MCF 10A (cell line): Measurements from ENCODE around the gene AVEN. TPM values are rescaled to one million over a fixed set of nuclear protein-coding genes. Genes with fewer than 3 reads are reported as not detected.
A peak's percentile ranks its signal among the peaks of the same experiment; 100 is the strongest.

Experiments used
- BruUV-seq: library from RNA; stranded (reverse); fragments of 400-500 nt; replicated peaks from 2 replicates; lab custom pipeline; 2021; lab: Mats Ljungman, UMichigan
- CTCF ChIA-PET: fragments of 300-600 bp; sonication (Branson Sonifier 250); formaldehyde crosslinking; extraction: SDS; loops from one replicate; lab custom pipeline; 2021; ENCODE audit warnings: antibody characterized with exemption, inconsistent platforms; lab: Yijun Ruan, JAX
- POLR2A ChIA-PET: fragments of 300-600, 350-650 bp; sonication (Branson Sonifier 250); formaldehyde crosslinking; extraction: SDS; loops from one replicate; lab custom pipeline; 2020; ENCODE audit warnings: antibody characterized with exemption, inconsistent platforms; lab: Yijun Ruan, JAX
- DNase-seq: peaks from one replicate; pipeline ENCODE4 v3.0.0-alpha.2; 2018; ENCODE audit not compliant: unreplicated experiment
- H3K27ac Mint-ChIP-seq: one replicate; pipeline ENCODE4 v1.8.0; 2022; ENCODE audit warnings: mild to moderate bottlenecking, low read depth, mixed read lengths; ENCODE audit not compliant: unreplicated experiment
- H3K27me3 Mint-ChIP-seq: one replicate; pipeline ENCODE4 v1.8.0; 2022; ENCODE audit warnings: mixed read lengths; ENCODE audit not compliant: insufficient read depth, unreplicated experiment
- H3K36me3 Mint-ChIP-seq: one replicate; pipeline ENCODE4 v1.8.0; 2022; ENCODE audit warnings: mild to moderate bottlenecking, moderate library complexity, mixed read lengths; ENCODE audit not compliant: insufficient read depth, unreplicated experiment
- H3K4me1 Mint-ChIP-seq: one replicate; pipeline ENCODE4 v1.8.0; 2022; ENCODE audit warnings: mixed read lengths; ENCODE audit not compliant: insufficient read depth, unreplicated experiment
- H3K4me3 Mint-ChIP-seq: one replicate; pipeline ENCODE4 v1.8.0; 2022; ENCODE audit warnings: mild to moderate bottlenecking, moderate library complexity, mixed read lengths; ENCODE audit not compliant: unreplicated experiment
- H3K9me3 Mint-ChIP-seq: one replicate; pipeline ENCODE4 v1.8.0; 2022; ENCODE audit warnings: mixed read lengths; ENCODE audit not compliant: unreplicated experiment
- intact Hi-C: fragments of 100-400 bp; cut with micrococcal nuclease; formaldehyde crosslinking; loops from 2 replicates; pipeline ENCODE4 v1.14.1; 2022
- total RNA-seq: library from RNA; stranded (reverse); gene quantifications from 2 replicates; pipeline ENCODE4 v1.2.3, GENCODE V29; 2022
- TF ChIP-seq, protein P1 (sequence below): fragments of 200-600 bp; IDR thresholded peaks from one replicate; pipeline ENCODE4 v1.8.0; 2022; ENCODE audit warnings: antibody characterized with exemption, mild to moderate bottlenecking; ENCODE audit not compliant: unreplicated experiment

The AVEN gene
- total RNA-seq, 1 experiment from 2014 or later: 42.4 TPM

DNA sequence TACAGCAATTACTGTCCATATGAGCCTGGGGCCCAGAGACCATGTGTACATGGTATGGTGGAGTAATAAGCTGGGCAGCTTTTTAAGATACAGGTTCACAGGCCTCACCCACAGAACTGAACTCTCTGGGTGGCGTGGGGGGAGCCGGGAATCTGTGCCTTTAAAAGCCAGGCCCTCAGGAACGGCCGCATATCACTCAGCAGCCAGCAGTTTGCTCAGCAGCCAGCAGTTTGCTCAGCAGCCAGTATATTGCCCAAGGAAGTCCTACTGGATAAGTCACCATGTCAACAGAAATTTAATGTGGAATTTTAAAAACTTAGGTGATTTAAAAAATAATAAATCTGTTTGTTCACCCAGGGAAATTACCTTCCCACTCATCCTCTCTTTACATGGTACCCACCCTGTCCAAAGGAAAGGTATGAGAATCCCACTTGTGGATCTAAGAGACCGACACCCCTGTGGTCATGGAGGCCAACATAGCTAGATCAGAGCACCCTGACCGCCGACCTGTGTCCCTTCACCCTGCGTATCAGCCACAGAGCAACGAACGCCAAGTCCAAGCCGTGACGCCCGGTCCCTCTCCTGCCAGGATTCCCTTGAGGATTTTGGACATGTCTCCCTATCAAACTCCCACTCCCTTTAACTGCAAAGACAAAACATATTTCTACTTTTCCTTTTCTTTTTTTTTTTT, 166.4 kb downstream of the AVEN start:
- BruUV-seq: no TSS peak
- CTCF ChIA-PET: no interaction called here
- no peaks in the 10 kb centered on the region for H3K9me3 Mint-ChIP-seq
- no peak overlapping the region for H3K27ac Mint-ChIP-seq
- no peak overlapping the region for H3K4me3 Mint-ChIP-seq
- H3K27me3 Mint-ChIP-seq: no peaks in the 10 kb centered on the region
- POLR2A ChIA-PET: interaction anchor here (0.6 to 0.9 kb wide), 2 partner anchors 11 to 68 kb away, joined by 4 read pairs; no protein-coding TSS in a partner anchor
- no peak for DNase-seq
- intact Hi-C loops: no loop called here
- peaks cover 7% of the 10 kb centered on the region for H3K4me1 Mint-ChIP-seq
- peaks cover 6% of the 10 kb centered on the region for H3K36me3 Mint-ChIP-seq
- TF ChIP-seq, protein P1, sequence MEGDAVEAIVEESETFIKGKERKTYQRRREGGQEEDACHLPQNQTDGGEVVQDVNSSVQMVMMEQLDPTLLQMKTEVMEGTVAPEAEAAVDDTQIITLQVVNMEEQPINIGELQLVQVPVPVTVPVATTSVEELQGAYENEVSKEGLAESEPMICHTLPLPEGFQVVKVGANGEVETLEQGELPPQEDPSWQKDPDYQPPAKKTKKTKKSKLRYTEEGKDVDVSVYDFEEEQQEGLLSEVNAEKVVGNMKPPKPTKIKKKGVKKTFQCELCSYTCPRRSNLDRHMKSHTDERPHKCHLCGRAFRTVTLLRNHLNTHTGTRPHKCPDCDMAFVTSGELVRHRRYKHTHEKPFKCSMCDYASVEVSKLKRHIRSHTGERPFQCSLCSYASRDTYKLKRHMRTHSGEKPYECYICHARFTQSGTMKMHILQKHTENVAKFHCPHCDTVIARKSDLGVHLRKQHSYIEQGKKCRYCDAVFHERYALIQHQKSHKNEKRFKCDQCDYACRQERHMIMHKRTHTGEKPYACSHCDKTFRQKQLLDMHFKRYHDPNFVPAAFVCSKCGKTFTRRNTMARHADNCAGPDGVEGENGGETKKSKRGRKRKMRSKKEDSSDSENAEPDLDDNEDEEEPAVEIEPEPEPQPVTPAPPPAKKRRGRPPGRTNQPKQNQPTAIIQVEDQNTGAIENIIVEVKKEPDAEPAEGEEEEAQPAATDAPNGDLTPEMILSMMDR: no peak

DNA sequence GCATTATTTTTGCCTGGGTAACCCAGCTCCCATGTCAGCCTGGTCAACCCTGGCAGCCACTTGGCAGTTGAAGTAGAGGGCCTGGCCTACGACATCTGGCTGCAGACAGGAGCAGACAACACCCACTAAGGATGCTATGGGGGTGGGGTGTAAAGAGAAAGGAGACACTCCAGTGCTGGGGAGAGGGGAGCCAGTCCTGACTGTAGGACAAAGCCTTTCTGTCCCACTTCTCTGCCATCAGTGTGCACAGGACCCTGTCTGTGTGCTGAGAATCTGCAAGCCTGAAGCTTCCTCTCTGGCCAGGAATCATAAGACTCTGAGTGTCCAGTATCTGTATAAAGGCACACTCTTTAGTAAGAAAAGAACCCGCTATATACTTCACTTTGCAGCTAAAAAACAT, 167.0 kb downstream of the AVEN start:
- POLR2A ChIA-PET: interaction anchor here (0.9 kb wide), 1 partner anchor 12 kb away, joined by 4 read pairs; no protein-coding TSS in a partner anchor
- TF ChIP-seq, protein P1: no peak
- no peak overlapping the region for H3K4me3 Mint-ChIP-seq
- intact Hi-C loops: no loop called here
- no peaks in the 10 kb centered on the region for H3K27me3 Mint-ChIP-seq
- H3K9me3 Mint-ChIP-seq: no peaks in the 10 kb centered on the region
- no peak for DNase-seq
- CTCF ChIA-PET: no interaction called here
- no TSS peak for BruUV-seq
- peaks cover 7% of the 10 kb centered on the region for H3K4me1 Mint-ChIP-seq
- no peak overlapping the region for H3K27ac Mint-ChIP-seq
- H3K36me3 Mint-ChIP-seq: peaks cover 9% of the 10 kb centered on the region

DNA sequence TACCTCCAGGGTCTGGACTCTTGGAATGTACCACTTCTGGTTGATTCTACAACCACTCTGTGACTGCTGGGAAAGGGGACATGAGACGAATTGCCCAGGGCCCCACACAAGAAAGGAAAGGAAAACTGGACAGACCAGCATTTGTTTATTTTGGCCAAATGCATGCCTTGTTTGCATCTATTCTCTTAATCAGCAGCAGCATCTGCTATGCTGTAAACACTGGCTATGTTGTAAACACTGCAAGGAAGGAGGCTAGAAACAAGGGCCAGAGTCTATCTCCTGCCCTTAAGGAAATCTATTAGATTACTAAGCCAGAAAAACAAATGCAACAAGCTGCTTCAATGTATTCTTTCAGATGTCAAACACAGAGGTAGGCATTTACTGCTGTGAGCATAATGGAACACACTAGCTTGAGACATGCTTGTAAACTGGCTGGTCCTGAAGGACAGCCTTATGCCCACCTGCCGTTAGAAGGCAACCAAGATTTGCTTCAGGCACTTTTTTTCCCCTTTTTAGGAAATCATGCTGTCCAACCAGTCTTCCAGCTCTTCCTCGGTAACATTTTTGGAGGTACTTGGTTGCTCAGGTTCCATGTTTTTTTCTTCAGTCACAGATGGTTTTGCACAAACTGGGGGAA, 172.8 kb downstream of the AVEN start:
- no peak overlapping the region for H3K27ac Mint-ChIP-seq
- H3K4me3 Mint-ChIP-seq: no peak overlapping the region
- peaks cover 5% of the 10 kb centered on the region for H3K4me1 Mint-ChIP-seq
- CTCF ChIA-PET: interaction anchor here (0.6 to 0.8 kb wide), 2 partner anchors 109 to 155 kb away, joined by 3 read pairs; no protein-coding TSS in a partner anchor
- DNase-seq: no peak
- H3K9me3 Mint-ChIP-seq: no peaks in the 10 kb centered on the region
- no peaks in the 10 kb centered on the region for H3K27me3 Mint-ChIP-seq
- BruUV-seq: TSS peak; percentile 62
- H3K36me3 Mint-ChIP-seq: peaks cover 27% of the 10 kb centered on the region
- intact Hi-C loops: no loop called here
- TF ChIP-seq, protein P1: no peak
- POLR2A ChIA-PET: interaction anchor here (1.0 kb wide), 1 partner anchor 17 kb away, joined by 4 read pairs; no protein-coding TSS in a partner anchor

DNA sequence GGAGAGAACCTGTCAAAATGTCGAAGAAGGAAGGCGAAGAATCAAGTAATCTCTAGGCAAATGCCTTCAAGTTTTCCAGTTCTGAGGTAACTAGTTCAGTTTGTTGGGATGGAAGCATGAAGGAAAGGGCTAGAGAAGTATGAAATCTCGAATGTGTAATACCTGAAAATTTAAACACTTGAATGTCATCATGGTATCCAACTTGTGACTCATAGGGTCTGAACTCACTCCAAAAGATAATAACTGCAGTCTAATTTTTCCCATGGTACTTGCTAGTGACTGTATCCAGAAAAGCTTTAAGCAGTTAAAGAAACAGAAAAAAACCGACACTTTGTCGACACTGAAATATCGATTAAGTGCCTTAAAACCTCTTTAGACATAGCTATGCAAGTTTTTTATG, 173.6 kb downstream of the AVEN start:
- intact Hi-C loops: no loop called here
- ChIA-PET POLR2A (no interaction called here), CTCF (no interaction called here)
- DNase-seq: no peak
- Mint-ChIP-seq H3K9me3 (no peaks in the 10 kb centered on the region), H3K4me3 (no peak overlapping the region), H3K27ac (no peak overlapping the region), H3K27me3 (no peaks in the 10 kb centered on the region), H3K4me1 (peaks cover 13% of the 10 kb centered on the region), H3K36me3 (peaks cover 27% of the 10 kb centered on the region)
- BruUV-seq: no TSS peak
- TF ChIP-seq, protein P1: no peak
